H1 (cell line): ENCODE results near the gene RNF2. TPM values are rescaled to one million over a fixed set of nuclear protein-coding genes. Genes with fewer than 3 reads are reported as not detected.

Experiments used
- CTCF ChIA-PET: fragments of 300-600 bp; sonication (Branson Sonifier 250); formaldehyde crosslinking; loops from one replicate; lab custom pipeline; 2021; ENCODE audit not compliant: partially characterized antibody; lab: Charles Lee
- POLR2A ChIA-PET: fragments of 300-600 bp; sonication (Branson Sonifier 250); formaldehyde crosslinking; loops from one replicate; lab custom pipeline; 2021; ENCODE audit warnings: inconsistent platforms; ENCODE audit not compliant: partially characterized antibody; lab: Charles Lee
- DNase-seq, 2 experiments: peaks; one replicate each; pipeline versions ENCODE4 v3.0.0 to v3.0.0-alpha.2; 2010 to 2022; ENCODE audit warnings: low spot score in 2 of 2, low read depth in 1 of 2, mixed read lengths in 1 of 2
- FAIRE-seq: peaks from 2 replicates; lab custom pipeline; 2011; peaks lifted over from hg19 to GRCh38; lab: Jason Lieb, UNC
- H2AFZ ChIP-seq: 2 replicates; pipeline ENCODE4 v1.8.1; 2012; ENCODE audit warnings: low read length, inconsistent platforms
- H2AK5ac ChIP-seq: 2 replicates; pipeline ENCODE4 v1.6.1; 2013; ENCODE audit warnings: low read depth, low read length
- H2BK120ac ChIP-seq: replicated peaks from 2 replicates; pipeline ENCODE3; 2013; ENCODE audit warnings: low read depth, low read length, inconsistent platforms
- H2BK12ac ChIP-seq: 2 replicates; pipeline ENCODE4 v1.6.1; 2013; ENCODE audit warnings: low read depth, low read length
- H2BK15ac ChIP-seq: 2 replicates; pipeline ENCODE4 v1.6.1; 2013; ENCODE audit warnings: low read length
- H2BK20ac ChIP-seq: 2 replicates; pipeline ENCODE4 v1.6.1; 2013; ENCODE audit warnings: low read length
- H2BK5ac ChIP-seq: 2 replicates; pipeline ENCODE4 v1.6.1; 2013; ENCODE audit warnings: low read depth, low read length
- H3K14ac ChIP-seq: 2 replicates; pipeline ENCODE4 v1.6.1; 2013; ENCODE audit warnings: inconsistent platforms; ENCODE audit not compliant: insufficient read length
- H3K18ac ChIP-seq: 2 replicates; pipeline ENCODE4 v1.6.1; 2013; ENCODE audit warnings: low read length; ENCODE audit errors: extremely low read depth
- H3K23ac ChIP-seq: 2 replicates; pipeline ENCODE4 v1.6.1; 2013; ENCODE audit warnings: inconsistent platforms; ENCODE audit not compliant: insufficient read length
- H3K23me2 ChIP-seq: 2 replicates; pipeline ENCODE4 v1.6.1; 2013; ENCODE audit warnings: low read depth, low read length
- H3K27ac ChIP-seq: 2 replicates; pipeline ENCODE4 v1.6.1; 2011; ENCODE audit warnings: low read depth, low read length, inconsistent platforms
- H3K27me3 ChIP-seq, 4 experiments: replicated peaks in 1 of 4; 1 replicate in 1 of 4; 2 replicates in 3 of 4; pipeline versions ENCODE4 v1.6.1 to v1.8.1; 2011 to 2013; ENCODE audit warnings: low read length in 3 of 4, mild to moderate bottlenecking in 3 of 4, inconsistent platforms in 2 of 4, mixed read lengths in 2 of 4, moderate library complexity in 1 of 4; ENCODE audit not compliant: control insufficient read depth in 3 of 4, insufficient read depth in 3 of 4; ENCODE audit errors: extremely low read depth in 1 of 4
- H3K36me3 ChIP-seq, 4 experiments: 2 replicates each; pipeline versions ENCODE4 v1.6.1 to v1.8.1; 2011 to 2013; ENCODE audit warnings: mild to moderate bottlenecking in 4 of 4, low read length in 3 of 4, moderate library complexity in 2 of 4, control low read depth in 1 of 4, inconsistent platforms in 1 of 4; ENCODE audit not compliant: insufficient read depth in 4 of 4, control insufficient read depth in 2 of 4
- H3K4ac ChIP-seq: replicated peaks from 2 replicates; pipeline ENCODE3; 2013; ENCODE audit warnings: low read length, low read depth, mixed read lengths, inconsistent platforms; ENCODE audit not compliant: insufficient read length
- H3K4me1 ChIP-seq, 4 experiments: replicated peaks in 1 of 4; 1 replicate in 1 of 4; 2 replicates in 3 of 4; pipeline versions ENCODE4 v1.6.1 to v1.8.1; 2011 to 2013; ENCODE audit warnings: low read length in 3 of 4, inconsistent platforms in 2 of 4, mixed read lengths in 1 of 4; ENCODE audit not compliant: insufficient read depth in 4 of 4, control insufficient read depth in 3 of 4
- H3K4me2 ChIP-seq, 2 experiments: 2 replicates each; pipeline versions ENCODE4 v1.6.1 to v1.8.1; 2011 to 2013; ENCODE audit warnings: low read depth in 2 of 2, low read length in 2 of 2, control low read depth in 1 of 2, inconsistent platforms in 1 of 2, mild to moderate bottlenecking in 1 of 2; ENCODE audit not compliant: insufficient read depth in 1 of 2
- H3K4me3 ChIP-seq, 4 experiments: fragments of 200-600, 300-600 bp in 1 of 4; sonication (generic), shearing (Covaris generic), sonication (Bioruptor Twin) in 1 of 4; 2 replicates each; pipeline versions ENCODE4 v1.5.1 to v1.8.1; 2011 to 2016; ENCODE audit warnings: low read length in 4 of 4, low read depth in 3 of 4, control low read depth in 2 of 4, inconsistent platforms in 2 of 4, mild to moderate bottlenecking in 2 of 4, mixed read lengths in 1 of 4, moderate library complexity in 1 of 4; ENCODE audit not compliant: insufficient read depth in 2 of 4; ENCODE audit errors: extremely low read depth in 1 of 4
- H3K56ac ChIP-seq: replicated peaks from 2 replicates; pipeline ENCODE3; 2013; ENCODE audit warnings: low read depth, mild to moderate bottlenecking, mixed read lengths, low read length, inconsistent platforms; ENCODE audit not compliant: insufficient read length
- H3K79me1 ChIP-seq: 2 replicates; pipeline ENCODE4 v1.6.1; 2013; ENCODE audit warnings: low read depth, low read length, control low read depth
- H3K79me2 ChIP-seq, 2 experiments: 2 replicates each; pipeline versions ENCODE4 v1.6.1 to v1.8.1; 2012 to 2013; ENCODE audit warnings: low read length in 2 of 2, mild to moderate bottlenecking in 2 of 2, inconsistent platforms in 1 of 2; ENCODE audit not compliant: insufficient read depth in 2 of 2, control insufficient read depth in 1 of 2
- H3K9ac ChIP-seq, 4 experiments: replicated peaks in 1 of 4; 1 replicate in 1 of 4; 2 replicates in 3 of 4; pipeline versions ENCODE4 v1.6.1 to v1.8.1; 2011 to 2013; ENCODE audit warnings: low read depth in 3 of 4, low read length in 3 of 4, control low read depth in 2 of 4, mild to moderate bottlenecking in 2 of 4, moderate library complexity in 2 of 4, inconsistent platforms in 1 of 4; ENCODE audit errors: extremely low read depth in 1 of 4
- H3K9me3 ChIP-seq, 2 experiments: 2 replicates each; pipeline versions ENCODE4 v1.6.1 to v1.8.1; 2012 to 2013; ENCODE audit warnings: mild to moderate bottlenecking in 2 of 2, moderate library complexity in 2 of 2, control low read depth in 1 of 2, inconsistent platforms in 1 of 2, low read depth in 1 of 2, low read length in 1 of 2, mixed read lengths in 1 of 2; ENCODE audit not compliant: insufficient read depth in 2 of 2
- H4K20me1 ChIP-seq, 2 experiments: replicated peaks in 1 of 2; 2 replicates each; pipeline versions ENCODE3 to v1.8.1; 2011 to 2013; ENCODE audit warnings: inconsistent platforms in 2 of 2, low read length in 2 of 2, mild to moderate bottlenecking in 1 of 2; ENCODE audit not compliant: insufficient read depth in 2 of 2, control insufficient read depth in 1 of 2
- H4K5ac ChIP-seq: 2 replicates; pipeline ENCODE4 v1.6.1; 2013; ENCODE audit warnings: low read length, low read depth, mixed read lengths, inconsistent platforms; ENCODE audit not compliant: insufficient read length
- H4K8ac ChIP-seq: 2 replicates; pipeline ENCODE4 v1.8.0; 2013; ENCODE audit warnings: mild to moderate bottlenecking, moderate library complexity, low read length, inconsistent platforms; ENCODE audit not compliant: insufficient read depth; ENCODE audit errors: extremely low read depth
- H4K91ac ChIP-seq: replicated peaks from 2 replicates; pipeline ENCODE3; 2013; ENCODE audit warnings: low read length, mixed read lengths, inconsistent platforms; ENCODE audit not compliant: insufficient read length
- CTBP2 ChIP-seq: IDR thresholded peaks from 2 replicates; pipeline ENCODE4 v1.7.0; 2011; ENCODE audit warnings: borderline replicate concordance, mild to moderate bottlenecking, moderate library complexity, mixed read lengths, low read length; ENCODE audit not compliant: insufficient read depth, insufficient read length
- KDM1A ChIP-seq: fragments of 200-600, 300-600 bp; sonication (generic); IDR thresholded peaks from 2 replicates; pipeline ENCODE4 v1.7.1; 2016; ENCODE audit warnings: mild to moderate bottlenecking, low read length, borderline replicate concordance
- RBBP5 ChIP-seq: IDR thresholded peaks from 2 replicates; pipeline ENCODE4 v1.7.1; 2012; ENCODE audit warnings: low read depth, mild to moderate bottlenecking, inconsistent platforms, low read length, moderate library complexity, borderline replicate concordance
- SP4 ChIP-seq: IDR thresholded peaks from 2 replicates; pipeline ENCODE4 v1.6.1; 2012; ENCODE audit warnings: low read length, inconsistent platforms
- TAF7 ChIP-seq: optimal IDR thresholded peaks from 2 replicates; pipeline ENCODE3; 2011; ENCODE audit warnings: low read depth, mild to moderate bottlenecking, inconsistent platforms, low read length, moderate library complexity, borderline replicate concordance
- WGBS, 2 experiments: shearing (Covaris generic) in 1 of 2; methylation state at CpG; one replicate each; pipeline versions ENCODE4 v1.1.6 to v1.1.7; 2013 to 2015; ENCODE audit warnings: low lambda C conversion rate in 2 of 2, mixed read lengths in 2 of 2, inconsistent platforms in 1 of 2, low coverage in 1 of 2, missing lambda C conversion rate in 1 of 2; ENCODE audit not compliant: insufficient replicate concordance in 2 of 2, insufficient coverage in 1 of 2, insufficient read length in 1 of 2; ENCODE audit errors: extremely low coverage in 1 of 2, missing lambda C conversion rate in 1 of 2; 5-methylcytosine and 5-hydroxymethylcytosine counted together
- polyA plus RNA-seq, 7 experiments: library from polyadenylated mRNA; depleted of rRNA in 3 of 7; stranded (reverse) in 5 of 7; unstranded in 2 of 7; fragments of >200 nt in 5 of 7; fragments of 200-250 nt in 2 of 7; gene quantifications; 1 replicate in 5 of 7; 2 replicates in 1 of 7; 4 replicates in 1 of 7; pipeline versions ENCODE4 v1.2.1 to v1.2.3, GENCODE V29; 2011 to 2013; ENCODE audit warnings: missing spikeins in 2 of 7, mixed read lengths in 2 of 7
- total RNA-seq: library from RNA; stranded (reverse); fragmentation: NEBNext Ultra II Directional; extraction: Animal tissue kit (Norgen Biotek cat#: 25700); gene quantifications from 2 replicates; pipeline ENCODE4 v1.2.1, GENCODE V29; 2021
- TF ChIP-seq, protein P1 (sequence below): IDR thresholded peaks from 2 replicates; pipeline ENCODE4 v1.6.1; 2012; ENCODE audit warnings: inconsistent platforms

The RNF2 gene
- total and polyA plus RNA-seq, 2 of the 8 experiments (the other 6 are each of a cell fraction or from before 2014, with no cell fraction given), result 28.9 to 58.9 TPM

DNA sequence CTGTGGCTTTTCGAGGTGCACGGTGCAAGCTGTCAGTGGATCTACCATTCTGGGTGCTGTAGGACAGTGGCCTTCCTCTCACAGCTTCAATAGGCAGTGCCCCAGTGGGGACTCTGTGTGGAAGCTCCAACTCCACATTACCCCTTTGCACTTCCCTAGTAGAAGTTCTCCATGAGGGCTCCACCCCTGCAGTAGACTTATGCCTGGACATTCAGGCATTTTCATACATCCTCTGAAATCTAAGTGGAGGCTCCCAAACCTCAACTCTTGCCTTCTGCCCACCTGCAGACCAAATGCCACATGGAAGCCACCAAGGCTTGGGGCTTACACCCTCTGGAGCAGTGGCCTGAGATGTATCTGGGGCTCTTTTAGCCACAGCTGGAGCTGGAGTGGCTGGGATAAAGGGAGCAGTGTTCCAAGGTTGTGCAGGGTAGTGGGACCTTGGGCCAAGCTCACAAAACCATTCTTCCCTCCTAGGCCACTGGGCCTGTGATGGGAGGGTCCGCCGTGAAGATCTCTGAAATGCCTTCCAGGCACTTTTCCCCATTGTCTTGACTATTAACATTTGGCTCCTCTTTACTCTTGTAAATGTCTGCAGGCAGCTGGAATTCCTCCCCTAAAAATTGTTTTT is 18.0 kb upstream of the RNF2 start:
- Histone ChIP-seq H3K27me3 (no peaks in the 10 kb centered on the region), H3K4me1 (no peaks in the 10 kb centered on the region), H4K20me1 (no peaks in the 10 kb centered on the region), H2BK5ac (no peak overlapping the region), H3K79me2 (no peaks in the 10 kb centered on the region), H3K4me3 (no peak overlapping the region), H2AK5ac (no peak overlapping the region), H2BK12ac (no peak overlapping the region), H3K36me3 (no peaks in the 10 kb centered on the region), H4K91ac (no peak overlapping the region), H3K4me2 (no peak overlapping the region), H2AFZ (no peak overlapping the region), H2BK120ac (no peak overlapping the region), H4K8ac (no peak overlapping the region), H3K56ac (no peak overlapping the region), H3K14ac (no peak overlapping the region), H3K27ac (no peak overlapping the region), H3K18ac (no peak overlapping the region), H3K9me3 (peaks cover 15 to 20% of the 10 kb centered on the region in 2 experiments), H2BK20ac (no peak overlapping the region), H4K5ac (no peak overlapping the region), H3K9ac (no peak overlapping the region), H2BK15ac (no peak overlapping the region), H3K79me1 (no peaks in the 10 kb centered on the region), H3K4ac (no peak overlapping the region), H3K23me2 (no peaks in the 10 kb centered on the region), H3K23ac (no peak overlapping the region)
- POLR2A ChIA-PET, result no interaction called here
- CTCF ChIA-PET, result interaction anchor here (0.5 to 1.8 kb wide), 2 partner anchors 10 to 85 kb away, joined by 3 to 4 read pairs; no protein-coding TSS in a partner anchor
- WGBS, 2 experiments, result 89% methylated on average over 4 of the region's 4 CpGs; no CpG with 5 or more reads in 1 of the 2 experiments
- DNase-seq (no peak), FAIRE-seq (no peak)
- no peak for TF ChIP-seq SP4
- TF ChIP-seq TAF7, result no peak
- TF ChIP-seq RBBP5, result no peak
- no peak for TF ChIP-seq KDM1A
- TF ChIP-seq CTBP2, result no peak
- TF ChIP-seq, protein P1, sequence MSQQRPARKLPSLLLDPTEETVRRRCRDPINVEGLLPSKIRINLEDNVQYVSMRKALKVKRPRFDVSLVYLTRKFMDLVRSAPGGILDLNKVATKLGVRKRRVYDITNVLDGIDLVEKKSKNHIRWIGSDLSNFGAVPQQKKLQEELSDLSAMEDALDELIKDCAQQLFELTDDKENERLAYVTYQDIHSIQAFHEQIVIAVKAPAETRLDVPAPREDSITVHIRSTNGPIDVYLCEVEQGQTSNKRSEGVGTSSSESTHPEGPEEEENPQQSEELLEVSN, result no peak
